Stimulated activated CD4-positive, alpha-beta T cell treated with anti-CD3 and anti-CD28 coated beads, Interleukin-15, amount 100 ng/mL, for 1 hour (primary cell): ENCODE measurements around the gene EIF2S1.
A peak's percentile ranks its signal among the peaks of the same experiment; 100 is the strongest.
"Not testable (repeated sequence)": the region's sequence is repeated elsewhere in the genome, so short reads cannot be mapped to it uniquely, and the experiment has no call there.

ENCODE experiments used
- DNase-seq, 2 donors: peaks; one replicate each; pipeline ENCODE4 v3.0.0-alpha.2; 2020; ENCODE audit warnings: low read depth in 1 of 2, low spot score in 1 of 2

EIF2S1 gene

GRCh38 chr14:67359775-67360469, at the start of gene EIF2S1, which contains the start of gene ATP6V1D:
Gene EIF2S1, plus strand, starts transcription at chr14:67360328. Its CDS starts 4,440 bp downstream, at chr14:67364768.
Gene ATP6V1D, minus strand, starts transcription at chr14:67359804. Its CDS starts 106 bp downstream, at chr14:67359698.
- DNase-seq = peak; percentile 98 to 99

- no peak for DNase-seq
Observed at GRCh38 chr14:67311868-67312267, 48.3 kb upstream of the EIF2S1 start.

- no peak for DNase-seq
Observed at GRCh38 chr14:67313153-67313552, 47.0 kb upstream of the EIF2S1 start.

GRCh38 chr14:67317822-67318221, 42.3 kb upstream of the EIF2S1 start:
- no peak for DNase-seq

GRCh38 chr14:67319142-67319541, 41.0 kb upstream of the EIF2S1 start:
- no peak for DNase-seq

GRCh38 chr14:67329666-67330065, 30.5 kb upstream of the EIF2S1 start:
- DNase-seq = not testable (repeated sequence)

GRCh38 chr14:67331368-67332125, 28.6 kb upstream of the EIF2S1 start:
- DNase-seq = no peak

GRCh38 chr14:67332468-67332867, 27.7 kb upstream of the EIF2S1 start:
- no peak for DNase-seq

GRCh38 chr14:67335781-67336180, 24.3 kb upstream of the EIF2S1 start:
- DNase-seq = no peak

GRCh38 chr14:67341231-67341630, 18.9 kb upstream of the EIF2S1 start:
- not testable (repeated sequence) for DNase-seq

- DNase-seq = no peak
Observed at GRCh38 chr14:67343601-67344230, 16.4 kb upstream of the EIF2S1 start.

GRCh38 chr14:67345583-67345982, 14.5 kb upstream of the EIF2S1 start:
- DNase-seq = no peak

- DNase-seq = no peak
Observed at GRCh38 chr14:67352055-67352454, 8.1 kb upstream of the EIF2S1 start.

GRCh38 chr14:67357186-67357968, 2.8 kb upstream of the EIF2S1 start:
- no peak for DNase-seq

- DNase-seq = no peak
Observed at GRCh38 chr14:67357969-67358354, 2.2 kb upstream of the EIF2S1 start.

GRCh38 chr14:67358924-67359774, 979 bp upstream of the EIF2S1 start:
- DNase-seq = no peak

GRCh38 chr14:67360470-67361206, 510 bp downstream of the EIF2S1 start:
- no peak for DNase-seq

- DNase-seq = no peak
Observed at GRCh38 chr14:67365476-67365875, 5.3 kb downstream of the EIF2S1 start.

GRCh38 chr14:67370830-67371229, 10.7 kb downstream of the EIF2S1 start:
- no peak for DNase-seq
